Measurements from ENCODE around the gene RABL3. TPM values are rescaled to one million over a fixed set of nuclear protein-coding genes. Genes with fewer than 3 reads are reported as not detected.

Gene RABL3
- total RNA-seq (2022; extraction: Qiagen RNA extraction; ENCODE audit: low read depth) = 10.4 to 22.2 TPM (median 16.8 TPM) in 5 replicates

GRCh38 chr3:120742198-120742848, at the start of gene RABL3, which contains the start of gene GTF2E1:
Gene RABL3, minus strand, starts transcription at chr3:120742516. Its CDS starts 9 bp downstream, at chr3:120742507.
Gene GTF2E1, plus strand, starts transcription at chr3:120742744. Its CDS starts 7,809 bp downstream, at chr3:120750553.

GRCh38 chr3:120682095-120682681, 60.1 kb downstream of the RABL3 start, which contains the start of gene HGD:
Gene HGD, minus strand, starts transcription at chr3:120682239. Its CDS starts 128 bp downstream, at chr3:120682111.

Other genes starting within 250 kb of the RABL3 start
- 206 to 298 TPM (median 215 TPM) in 5 replicates for gene NDUFB4, start 146.2 kb downstream of the RABL3 start, total RNA-seq (2022; extraction: Qiagen RNA extraction; ENCODE audit: low read depth)
- gene HGD, start 60.3 kb downstream of the RABL3 start, total RNA-seq (2022; extraction: Qiagen RNA extraction; ENCODE audit: low read depth) = 16.9 to 24.4 TPM (median 18.2 TPM) in 5 replicates
- gene GTF2E1, start 228 bp upstream of the RABL3 start, total RNA-seq (2022; extraction: Qiagen RNA extraction; ENCODE audit: low read depth) = 9.7 to 17.7 TPM (median 14.0 TPM) in 5 replicates
- not detected in 5 replicates for gene STXBP5L, start 165.7 kb upstream of the RABL3 start, total RNA-seq (2022; extraction: Qiagen RNA extraction; ENCODE audit: low read depth)

Measured in A549 treated with GW870086 at 1 μM for 4 hours (cell line).